Peyer's patch (tissue), 4 donors: ENCODE measurements around the gene SDC3. TPM values are rescaled to one million over a fixed set of nuclear protein-coding genes. Genes with fewer than 3 reads are reported as not detected.

Experiments
- DNase-seq, 3 donors: peaks; one replicate each; pipeline ENCODE4 v3.0.0-alpha.2; 2017 to 2019
- H3K27ac ChIP-seq, 4 donors: fragments of 200-600 bp; sonication (generic); one replicate each; pipeline ENCODE4 v1.5.1; 2016 to 2019
- H3K27me3 ChIP-seq, 2 donors: fragments of 200-600 bp; sonication (generic); one replicate each; pipeline ENCODE4 v1.5.1; 2019
- H3K36me3 ChIP-seq, 3 donors: fragments of 200-600 bp; sonication (generic); one replicate each; pipeline ENCODE4 v1.5.1; 2016 to 2019
- H3K4me1 ChIP-seq, 4 donors: fragments of 200-600 bp; sonication (generic); one replicate each; pipeline ENCODE4 v1.5.1; 2016 to 2019
- H3K4me3 ChIP-seq, 4 donors: fragments of 200-600 bp; sonication (generic); 1 replicate in 3 of 4; 2 replicates in 1 of 4; pipeline ENCODE4 v1.5.1; 2016 to 2019; ENCODE audit warnings: mild to moderate bottlenecking in 1 of 4
- H3K9me3 ChIP-seq, 4 donors: fragments of 200-600 bp; sonication (generic); one replicate each; pipeline ENCODE4 v1.5.1; 2016 to 2019; ENCODE audit warnings: mild to moderate bottlenecking in 1 of 4
- POLR2A ChIP-seq, 2 donors: fragments of 450-650 bp; IDR thresholded peaks; one replicate each; pipeline ENCODE4 v1.5.1; 2017; ENCODE audit warnings: antibody characterized with exemption in 2 of 2, mild to moderate bottlenecking in 2 of 2, moderate library complexity in 2 of 2
- total RNA-seq, 4 donors: library from RNA; depleted of rRNA; stranded (reverse); fragments of >200 nt; gene quantifications; one replicate each; pipeline ENCODE4 v1.1.0, GENCODE V29; 2016
- TF ChIP-seq, protein P1 (sequence below), 6 experiments: fragments of 450-650 bp in 4 of 6; fragments of 200-600 bp in 2 of 6; sonication (generic) in 1 of 6; IDR thresholded peaks; one replicate each; pipeline ENCODE4 v1.5.1; 2017 to 2019; ENCODE audit warnings: antibody characterized with exemption in 6 of 6, mild to moderate bottlenecking in 3 of 6, moderate library complexity in 1 of 6

SDC3 gene
- total RNA-seq, 4 donors from 2014 or later, result 4.6 to 12.4 (median 8.9) TPM

GRCh38 chr1:30928171-30928570 lies 19.6 kb upstream of the SDC3 start:
- H3K4me3 ChIP-seq, result no peak overlapping the region
- H3K27ac ChIP-seq, result peak overlapping the region in 1 of 4 donors; percentile 9
- H3K36me3 ChIP-seq, result peaks cover 0 to 13% (median 0%) of the 10 kb centered on the region in 3 donors
- TF ChIP-seq POLR2A (IDR thresholded peaks at IDR 0.05), result no peak
- TF ChIP-seq, protein P1, sequence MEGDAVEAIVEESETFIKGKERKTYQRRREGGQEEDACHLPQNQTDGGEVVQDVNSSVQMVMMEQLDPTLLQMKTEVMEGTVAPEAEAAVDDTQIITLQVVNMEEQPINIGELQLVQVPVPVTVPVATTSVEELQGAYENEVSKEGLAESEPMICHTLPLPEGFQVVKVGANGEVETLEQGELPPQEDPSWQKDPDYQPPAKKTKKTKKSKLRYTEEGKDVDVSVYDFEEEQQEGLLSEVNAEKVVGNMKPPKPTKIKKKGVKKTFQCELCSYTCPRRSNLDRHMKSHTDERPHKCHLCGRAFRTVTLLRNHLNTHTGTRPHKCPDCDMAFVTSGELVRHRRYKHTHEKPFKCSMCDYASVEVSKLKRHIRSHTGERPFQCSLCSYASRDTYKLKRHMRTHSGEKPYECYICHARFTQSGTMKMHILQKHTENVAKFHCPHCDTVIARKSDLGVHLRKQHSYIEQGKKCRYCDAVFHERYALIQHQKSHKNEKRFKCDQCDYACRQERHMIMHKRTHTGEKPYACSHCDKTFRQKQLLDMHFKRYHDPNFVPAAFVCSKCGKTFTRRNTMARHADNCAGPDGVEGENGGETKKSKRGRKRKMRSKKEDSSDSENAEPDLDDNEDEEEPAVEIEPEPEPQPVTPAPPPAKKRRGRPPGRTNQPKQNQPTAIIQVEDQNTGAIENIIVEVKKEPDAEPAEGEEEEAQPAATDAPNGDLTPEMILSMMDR (IDR thresholded peaks at IDR 0.05), result no peak
- no peaks in the 10 kb centered on the region for H3K4me1 ChIP-seq
- H3K9me3 ChIP-seq, result no peaks in the 10 kb centered on the region
- no peak for DNase-seq
- H3K27me3 ChIP-seq, result no peaks in the 10 kb centered on the region

DNA sequence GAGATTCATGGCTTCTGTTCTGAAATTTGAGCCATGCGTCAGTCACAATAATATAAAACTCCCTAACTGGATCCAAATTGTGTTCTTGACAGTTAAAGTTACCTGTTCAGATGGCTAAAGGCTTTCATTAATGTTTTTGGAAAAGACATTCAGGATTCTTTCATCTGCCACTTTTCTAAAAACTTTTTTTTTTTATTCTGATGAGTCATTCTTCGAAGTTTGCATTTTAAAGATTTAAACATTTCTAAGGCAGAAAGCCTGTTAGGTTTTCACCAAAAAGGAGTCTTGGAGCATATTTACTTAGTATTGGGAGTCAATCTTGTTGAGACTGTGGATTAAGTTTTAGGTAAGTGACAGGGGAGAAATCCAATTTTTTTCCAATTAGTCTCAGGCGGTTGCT lies 18.9 kb upstream of the SDC3 start:
- Histone ChIP-seq H3K27me3 (no peaks in the 10 kb centered on the region), H3K27ac (no peak overlapping the region), H3K4me3 (no peak overlapping the region), H3K4me1 (no peaks in the 10 kb centered on the region), H3K9me3 (no peaks in the 10 kb centered on the region), H3K36me3 (peaks cover 0 to 7% (median 0%) of the 10 kb centered on the region in 3 donors)
- DNase-seq, result no peak
- TF ChIP-seq, protein P1 (IDR thresholded peaks at IDR 0.05), result no peak
- no peak for TF ChIP-seq POLR2A (IDR thresholded peaks at IDR 0.05)

DNA sequence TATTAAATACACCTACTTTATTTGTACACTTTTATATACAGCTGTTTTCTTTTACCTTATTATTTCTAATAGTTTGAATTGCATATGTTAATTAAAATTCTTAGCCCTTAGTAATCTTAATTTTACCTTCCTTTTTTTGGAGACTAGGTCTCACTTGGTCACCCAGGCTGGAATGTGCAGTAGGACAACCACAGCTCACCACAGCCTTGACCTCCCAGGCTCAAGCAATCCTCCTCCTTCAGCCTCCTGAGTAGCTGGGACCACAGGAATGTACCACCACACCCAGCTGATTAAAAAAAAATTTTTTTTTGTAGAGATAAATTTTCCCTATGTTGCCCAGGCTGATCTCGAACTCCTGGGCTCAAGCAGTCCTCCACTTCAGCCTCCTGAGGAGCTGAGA lies 15.0 kb upstream of the SDC3 start:
- peaks cover 0 to 3% of the 10 kb centered on the region in 2 donors for H3K27me3 ChIP-seq
- no peak overlapping the region for H3K27ac ChIP-seq
- H3K4me1 ChIP-seq, result no peaks in the 10 kb centered on the region
- H3K9me3 ChIP-seq, result no peaks in the 10 kb centered on the region
- no peak overlapping the region for H3K4me3 ChIP-seq
- TF ChIP-seq POLR2A (IDR thresholded peaks at IDR 0.05), result no peak
- TF ChIP-seq, protein P1 (IDR thresholded peaks at IDR 0.05), result no peak
- no peaks in the 10 kb centered on the region for H3K36me3 ChIP-seq
- DNase-seq, result no peak

GRCh38 chr1:30920827-30921226 lies 12.3 kb upstream of the SDC3 start:
- Histone ChIP-seq H3K27me3 (peaks cover 0 to 3% of the 10 kb centered on the region in 2 donors), H3K36me3 (no peaks in the 10 kb centered on the region), H3K4me3 (no peak overlapping the region), H3K9me3 (no peaks in the 10 kb centered on the region), H3K4me1 (no peaks in the 10 kb centered on the region), H3K27ac (no peak overlapping the region)
- no peak for TF ChIP-seq POLR2A (IDR thresholded peaks at IDR 0.05)
- no peak for DNase-seq

DNA sequence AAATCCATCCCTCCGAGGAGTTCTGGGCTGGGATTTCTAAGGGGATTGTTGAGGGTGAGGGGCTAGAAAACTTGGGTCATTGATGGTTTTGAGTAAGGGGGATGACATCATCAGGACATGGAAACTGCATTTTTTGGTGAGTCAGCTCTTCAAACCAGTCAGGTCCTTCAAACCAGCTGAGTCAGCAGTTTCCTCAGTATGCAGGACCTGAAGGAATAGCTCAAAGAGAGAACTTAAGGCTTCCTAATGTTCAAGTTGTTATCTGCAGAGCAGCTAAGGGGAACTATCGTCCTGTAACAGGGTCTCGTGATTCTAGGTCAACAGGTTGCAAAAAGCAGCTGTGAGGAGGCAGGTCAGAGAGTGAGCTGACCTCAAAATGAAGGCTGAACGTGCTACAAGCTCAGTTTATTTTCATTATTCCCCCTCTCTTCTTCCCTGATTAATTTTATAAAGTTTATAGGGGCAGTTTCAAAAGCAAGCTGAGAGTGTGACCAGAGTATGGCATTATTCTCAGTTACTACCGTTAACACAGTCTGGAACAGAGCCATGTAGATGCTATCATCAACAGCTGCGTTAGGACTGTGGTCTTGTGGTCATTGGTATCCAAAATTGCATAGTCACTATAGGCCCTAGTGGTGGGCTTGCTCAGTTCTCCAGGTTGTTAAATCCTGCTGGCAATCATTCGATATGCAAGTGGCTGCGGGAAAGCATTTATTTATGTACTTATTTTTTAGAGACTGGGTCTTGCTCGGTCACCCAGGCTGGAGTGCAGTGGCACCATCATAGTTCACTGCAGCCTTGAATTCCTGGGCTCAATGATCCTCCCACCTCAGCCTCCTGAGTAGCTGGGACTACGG lies 10.7 kb upstream of the SDC3 start:
- no peaks in the 10 kb centered on the region for H3K36me3 ChIP-seq
- no peaks in the 10 kb centered on the region for H3K4me1 ChIP-seq
- peaks cover 0 to 3% of the 10 kb centered on the region in 2 donors for H3K27me3 ChIP-seq
- peak overlapping the region in 2 of 4 donors; percentile 30 to 50 for H3K27ac ChIP-seq
- H3K9me3 ChIP-seq, result no peaks in the 10 kb centered on the region
- TF ChIP-seq, protein P1 (IDR thresholded peaks at IDR 0.05), result no peak
- TF ChIP-seq POLR2A (IDR thresholded peaks at IDR 0.05), result no peak
- no peak overlapping the region for H3K4me3 ChIP-seq
- peak in 1 of 3 donors; percentile 45 for DNase-seq

DNA sequence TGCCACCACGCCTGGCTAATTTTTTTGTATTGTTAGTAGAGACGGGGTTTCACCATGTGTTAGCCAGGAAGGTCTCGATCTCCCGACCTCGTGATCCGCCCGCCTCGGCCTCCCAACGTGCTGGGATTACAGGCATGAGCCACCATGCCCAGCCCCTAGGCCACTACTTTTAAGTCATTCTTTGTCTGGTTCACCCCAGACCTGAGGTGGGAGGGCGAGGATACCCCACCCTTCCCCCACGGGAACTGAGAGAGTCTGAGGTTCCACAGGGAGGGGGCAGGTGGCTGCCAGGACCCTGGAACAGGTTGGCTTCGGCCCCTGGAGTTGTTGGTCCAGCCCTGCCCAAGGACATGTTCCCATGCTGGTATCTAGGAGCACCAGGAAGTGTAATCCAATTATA lies 7.7 kb upstream of the SDC3 start:
- Histone ChIP-seq H3K9me3 (no peaks in the 10 kb centered on the region), H3K4me1 (no peaks in the 10 kb centered on the region), H3K27ac (no peak overlapping the region), H3K4me3 (no peak overlapping the region), H3K27me3 (peaks cover 0 to 3% of the 10 kb centered on the region in 2 donors), H3K36me3 (no peaks in the 10 kb centered on the region)
- peak in 1 of 3 donors; percentile 38 for DNase-seq
- TF ChIP-seq, protein P1 (IDR thresholded peaks at IDR 0.05), result no peak
- TF ChIP-seq POLR2A (IDR thresholded peaks at IDR 0.05), result no peak
